Ectodermal cell (in vitro differentiated cells): ENCODE results near the gene SSTR5.

Experiments
- H3K27ac ChIP-seq: 2 replicates; pipeline ENCODE4 v1.7.0; 2013; ENCODE audit warnings: mild to moderate bottlenecking, low read depth, low read length; ENCODE audit not compliant: insufficient read depth, poor library complexity, severe bottlenecking
- H3K27me3 ChIP-seq: 2 replicates; pipeline ENCODE4 v1.7.0; 2013; ENCODE audit warnings: mild to moderate bottlenecking, low read length; ENCODE audit not compliant: insufficient read depth, control insufficient read depth, poor library complexity, severe bottlenecking
- H3K36me3 ChIP-seq: one replicate; pipeline ENCODE4 v1.7.0; 2013; ENCODE audit warnings: low read length; ENCODE audit not compliant: control insufficient read depth, insufficient read depth
- H3K4me1 ChIP-seq: one replicate; pipeline ENCODE4 v1.7.0; 2013; ENCODE audit warnings: low read length; ENCODE audit not compliant: control insufficient read depth, insufficient read depth
- H3K4me3 ChIP-seq: 2 replicates; pipeline ENCODE4 v1.7.0; 2013; ENCODE audit warnings: low read depth, low read length, control low read depth; ENCODE audit not compliant: insufficient read depth
- H3K9me3 ChIP-seq: 2 replicates; pipeline ENCODE4 v1.7.0; 2013; ENCODE audit warnings: mild to moderate bottlenecking, low read length, moderate library complexity; ENCODE audit not compliant: control insufficient read depth
- WGBS, 2 experiments: methylation state at CpG; one replicate each; pipeline ENCODE4 v1.1.7; 2013; ENCODE audit warnings: missing lambda C conversion rate in 2 of 2; 5-methylcytosine and 5-hydroxymethylcytosine counted together

Gene SSTR5

DNA sequence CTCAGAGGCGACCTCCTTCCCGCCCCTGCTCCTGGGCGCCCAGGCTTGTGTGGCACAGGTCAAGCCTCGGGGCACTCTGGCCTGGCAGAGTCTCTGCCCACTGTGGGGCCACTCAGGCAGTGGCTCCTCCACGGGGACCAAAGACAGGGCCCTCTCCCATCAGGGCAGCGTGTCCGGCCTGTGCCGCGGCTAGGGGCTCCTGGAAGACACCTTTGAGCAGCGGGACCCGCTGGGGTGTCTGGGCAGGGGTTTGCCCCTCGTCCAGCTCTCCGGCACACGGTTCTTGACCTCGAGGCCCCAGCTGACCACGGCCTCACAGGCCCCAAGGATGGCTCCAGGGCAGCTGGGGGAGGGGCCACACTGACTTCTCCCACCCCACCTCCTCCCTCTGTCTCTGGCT is 24.7 kb upstream of the SSTR5 start:
- no peak overlapping the region for H3K27ac ChIP-seq
- WGBS, 2 experiments: 88 to 92% methylated on average over 16 of the region's 16 CpGs
- H3K4me1 ChIP-seq: peaks cover 15% of the 10 kb centered on the region
- H3K9me3 ChIP-seq: no peaks in the 10 kb centered on the region
- no peaks in the 10 kb centered on the region for H3K36me3 ChIP-seq
- H3K4me3 ChIP-seq: no peak overlapping the region
- no peaks in the 10 kb centered on the region for H3K27me3 ChIP-seq

DNA sequence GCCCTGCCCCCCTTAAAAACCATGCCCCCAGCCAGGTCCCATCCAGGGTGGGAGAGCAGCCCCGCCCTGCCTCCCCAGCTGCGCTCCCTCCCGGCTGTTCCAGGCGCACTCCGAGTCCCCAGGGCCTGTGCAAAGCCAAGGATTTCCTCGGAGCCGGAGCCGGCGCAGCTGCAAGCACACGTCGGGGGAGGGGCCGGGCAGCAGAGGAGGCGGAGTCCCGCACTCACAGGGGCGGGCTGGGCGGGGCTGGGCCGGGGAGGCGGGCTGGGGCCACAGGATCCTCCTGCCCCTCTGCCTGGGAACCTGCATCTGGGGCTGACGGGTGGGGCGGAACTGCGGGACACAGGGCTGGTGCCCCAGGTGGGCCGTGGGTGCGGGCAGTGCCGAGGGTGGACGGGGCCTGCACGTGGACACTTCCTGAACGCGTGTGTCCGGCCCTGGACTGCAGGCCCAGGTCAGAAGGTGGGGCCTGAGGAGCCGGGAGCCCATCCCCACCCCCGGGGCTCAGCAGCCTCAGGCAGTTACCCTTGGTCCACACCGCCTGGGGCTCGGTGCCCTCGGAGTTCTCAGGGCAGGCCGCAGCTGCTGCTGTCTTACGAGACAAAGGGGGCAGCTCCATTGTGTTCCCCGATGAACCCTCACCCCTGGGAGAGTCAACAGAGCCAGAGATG is 24.0 kb upstream of the SSTR5 start:
- Histone ChIP-seq H3K9me3 (no peaks in the 10 kb centered on the region), H3K36me3 (no peaks in the 10 kb centered on the region), H3K4me1 (peaks cover 15% of the 10 kb centered on the region), H3K27ac (no peak overlapping the region), H3K4me3 (no peak overlapping the region), H3K27me3 (no peaks in the 10 kb centered on the region)
- 32 to 36% methylated on average over 37 of the region's 37 CpGs for WGBS, 2 experiments

DNA sequence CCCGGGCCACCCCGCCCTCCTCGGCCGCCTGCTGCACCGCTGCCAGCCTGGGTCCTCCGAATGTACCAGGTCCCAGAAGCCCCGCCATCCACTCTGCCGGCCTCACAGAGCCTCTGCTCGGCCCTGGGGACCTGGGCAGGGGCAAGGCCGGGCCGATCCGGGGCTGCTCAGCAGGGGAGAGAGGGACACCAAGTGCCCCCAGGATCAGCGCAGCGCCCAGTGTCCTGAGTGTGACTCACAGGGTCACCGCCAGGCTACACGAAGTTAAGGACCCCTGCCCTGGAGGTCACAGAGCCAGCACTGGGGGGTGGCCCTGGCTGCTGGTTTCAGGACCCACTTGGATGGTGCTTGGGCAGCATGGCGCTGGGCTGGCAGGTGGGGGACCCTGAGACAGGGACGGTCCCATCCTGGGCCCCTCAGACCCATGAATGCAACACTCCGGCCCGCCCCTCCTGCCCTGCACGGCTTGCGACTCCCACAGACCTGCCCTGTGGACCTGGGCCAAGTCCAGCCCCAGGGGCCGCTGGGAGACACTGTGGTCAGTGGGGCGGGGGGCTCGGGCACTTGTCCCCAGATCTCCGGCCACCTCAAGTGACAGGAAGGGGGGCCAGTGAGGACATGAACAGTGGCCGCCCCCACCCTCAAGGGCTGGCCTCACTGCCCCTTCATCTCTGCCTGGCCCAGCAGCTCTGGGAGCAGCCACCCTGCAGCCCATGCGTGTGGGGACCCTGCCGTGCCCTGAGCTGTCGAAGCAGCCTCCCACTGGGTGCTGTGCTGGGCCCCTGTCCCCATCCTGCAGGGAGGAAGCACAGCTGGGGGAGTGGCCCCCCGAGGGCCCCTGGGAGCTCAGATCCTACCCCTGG is 23.2 kb upstream of the SSTR5 start:
- 90 to 92% methylated on average over 31 of the region's 31 CpGs for WGBS, 2 experiments
- H3K4me3 ChIP-seq: no peak overlapping the region
- H3K9me3 ChIP-seq: no peaks in the 10 kb centered on the region
- H3K4me1 ChIP-seq: peaks cover 15% of the 10 kb centered on the region
- H3K27ac ChIP-seq: no peak overlapping the region
- no peaks in the 10 kb centered on the region for H3K36me3 ChIP-seq
- no peaks in the 10 kb centered on the region for H3K27me3 ChIP-seq

DNA sequence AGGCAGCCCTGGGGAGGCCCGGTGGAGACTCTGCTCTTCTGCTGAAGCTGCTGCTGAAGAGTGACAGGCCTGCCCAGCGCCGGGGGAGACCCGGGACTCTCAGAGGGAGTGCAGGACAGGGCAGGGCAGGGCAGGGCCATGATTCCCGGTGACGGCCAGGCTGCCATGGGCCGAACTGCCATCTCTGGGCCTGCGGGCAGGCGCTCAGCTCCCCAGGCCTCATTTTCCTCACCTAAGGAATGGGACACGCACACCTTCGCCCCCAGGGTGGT is 22.6 kb upstream of the SSTR5 start:
- no peak overlapping the region for H3K27ac ChIP-seq

DNA sequence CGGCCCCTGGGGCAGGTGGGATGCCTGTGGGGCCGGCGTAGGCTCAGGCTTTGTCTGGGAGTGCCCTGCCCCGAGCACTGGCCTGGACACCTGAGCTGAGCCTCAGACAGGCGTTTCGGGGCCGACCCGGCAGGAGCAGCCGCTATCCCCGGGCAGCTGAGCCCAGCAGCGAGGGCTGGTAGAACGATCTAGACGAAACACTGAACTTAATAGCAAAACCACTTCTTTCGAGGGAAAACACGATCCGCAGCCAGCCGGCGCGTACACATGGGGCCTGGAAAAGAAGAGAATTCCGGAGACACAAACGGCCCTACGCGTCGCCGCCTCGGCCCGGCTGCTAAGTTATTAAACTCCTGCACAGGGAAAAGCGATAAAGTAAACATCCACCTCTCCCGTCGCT is 22.0 kb upstream of the SSTR5 start:
- Histone ChIP-seq H3K27me3 (no peaks in the 10 kb centered on the region), H3K36me3 (no peaks in the 10 kb centered on the region), H3K4me3 (no peak overlapping the region), H3K9me3 (no peaks in the 10 kb centered on the region), H3K27ac (no peak overlapping the region), H3K4me1 (peaks cover 15% of the 10 kb centered on the region)
- 94 to 95% methylated on average over 30 of the region's 30 CpGs for WGBS, 2 experiments

More for the DNA sequence above, 22.6 kb upstream of the SSTR5 start:
- H3K4me3 ChIP-seq: no peak overlapping the region
- no peaks in the 10 kb centered on the region for H3K27me3 ChIP-seq
- peaks cover 15% of the 10 kb centered on the region for H3K4me1 ChIP-seq
- 91 to 92% methylated on average over 11 of the region's 11 CpGs for WGBS, 2 experiments
- H3K36me3 ChIP-seq: no peaks in the 10 kb centered on the region
- no peaks in the 10 kb centered on the region for H3K9me3 ChIP-seq

DNA sequence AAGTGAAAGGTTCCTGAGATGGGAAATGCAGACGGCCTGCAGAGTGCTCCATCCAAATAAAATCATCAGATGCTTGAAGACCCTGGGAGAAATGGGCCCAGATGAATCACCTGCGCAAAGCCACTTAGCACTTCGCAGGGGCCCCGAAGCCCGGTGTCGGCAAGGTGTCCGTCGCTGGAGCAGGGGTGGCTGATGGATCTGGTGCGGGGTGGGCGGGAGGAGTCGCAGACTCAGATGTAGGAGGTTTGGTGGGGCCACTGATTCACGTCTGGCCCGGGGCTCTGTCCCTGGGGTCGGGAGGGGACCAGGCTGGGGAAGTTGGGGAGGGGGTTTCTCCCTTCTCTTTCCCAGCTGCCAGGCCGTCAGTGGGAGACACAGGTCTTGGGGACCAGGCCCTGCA is 21.6 kb upstream of the SSTR5 start:
- peaks cover 2% of the 10 kb centered on the region for H3K27me3 ChIP-seq
- no peak overlapping the region for H3K27ac ChIP-seq
- H3K4me1 ChIP-seq: peaks cover 15% of the 10 kb centered on the region
- WGBS, 2 experiments: 92 to 96% methylated on average over 15 of the region's 15 CpGs
- H3K4me3 ChIP-seq: no peak overlapping the region
- no peaks in the 10 kb centered on the region for H3K9me3 ChIP-seq
- H3K36me3 ChIP-seq: no peaks in the 10 kb centered on the region

DNA sequence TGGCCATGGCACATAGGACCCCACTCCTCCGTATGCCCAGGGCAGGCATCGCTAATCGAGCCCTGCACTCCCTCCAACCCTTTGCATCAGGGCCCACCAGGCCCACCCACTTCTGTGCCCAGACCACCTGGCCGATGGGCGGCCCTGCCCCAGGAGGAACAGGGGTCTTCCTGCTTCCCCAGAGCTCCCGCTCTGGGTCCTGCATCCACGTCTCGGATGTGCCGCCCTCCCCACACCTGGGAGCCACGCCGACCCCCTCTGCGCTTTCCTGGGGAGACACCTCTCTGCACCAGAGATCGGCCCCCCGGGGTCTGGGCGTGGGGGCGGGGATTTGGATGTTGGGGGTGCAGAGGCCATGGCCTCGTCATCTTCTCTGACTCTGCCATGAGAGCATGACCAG is 21.1 kb upstream of the SSTR5 start:
- H3K36me3 ChIP-seq: no peaks in the 10 kb centered on the region
- H3K27me3 ChIP-seq: peaks cover 3% of the 10 kb centered on the region
- peaks cover 15% of the 10 kb centered on the region for H3K4me1 ChIP-seq
- no peak overlapping the region for H3K27ac ChIP-seq
- H3K9me3 ChIP-seq: no peaks in the 10 kb centered on the region
- H3K4me3 ChIP-seq: no peak overlapping the region
- WGBS, 2 experiments: 92 to 94% methylated on average over 17 of the region's 17 CpGs

DNA sequence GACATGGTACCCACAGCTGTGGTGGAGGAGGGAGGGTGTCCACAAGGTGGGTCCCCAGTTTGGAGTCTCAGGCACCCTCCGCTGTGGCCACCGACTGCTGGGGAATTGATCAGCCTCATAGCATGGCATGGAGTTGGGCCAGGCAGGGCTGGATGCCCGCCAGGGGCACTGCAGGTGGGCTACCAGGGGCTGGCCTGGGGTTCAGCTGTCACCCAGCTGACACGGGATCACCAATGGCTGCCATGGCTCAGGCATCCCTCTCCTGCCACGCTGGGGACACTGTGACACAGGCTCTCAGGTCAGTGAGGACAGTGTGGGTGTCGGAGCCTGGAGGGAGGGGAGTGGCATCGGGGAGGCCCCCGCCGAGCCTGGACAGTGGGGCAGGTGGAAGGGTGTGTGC is 19.8 kb upstream of the SSTR5 start:
- Histone ChIP-seq H3K4me3 (no peak overlapping the region), H3K4me1 (peaks cover 15% of the 10 kb centered on the region), H3K36me3 (no peaks in the 10 kb centered on the region), H3K27ac (no peak overlapping the region), H3K27me3 (peaks cover 8% of the 10 kb centered on the region), H3K9me3 (no peaks in the 10 kb centered on the region)
- 93 to 95% methylated on average over 9 of the region's 9 CpGs for WGBS, 2 experiments

DNA sequence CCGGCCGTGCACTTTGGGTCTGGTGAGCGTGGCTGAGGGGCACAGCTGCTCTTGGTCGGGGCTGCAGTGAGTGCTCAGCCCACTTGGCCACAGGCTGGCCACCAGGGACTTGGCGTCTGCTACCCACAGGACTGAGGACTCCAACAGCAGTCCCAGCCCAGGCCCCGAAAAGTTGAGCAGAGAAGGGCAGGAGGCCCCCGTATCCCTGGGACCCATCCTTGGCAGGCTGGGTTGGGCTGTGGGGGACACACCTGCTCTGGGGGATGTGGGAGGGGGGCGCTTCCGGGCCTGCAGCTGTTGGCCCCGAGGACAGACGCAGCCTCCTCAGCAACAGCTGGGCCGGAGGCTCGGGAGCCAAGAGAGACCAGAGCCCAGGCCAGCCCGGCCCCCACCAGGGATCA is 19.4 kb upstream of the SSTR5 start:
- Histone ChIP-seq H3K4me1 (peaks cover 12% of the 10 kb centered on the region), H3K9me3 (no peaks in the 10 kb centered on the region), H3K27me3 (peaks cover 8% of the 10 kb centered on the region), H3K27ac (no peak overlapping the region), H3K36me3 (no peaks in the 10 kb centered on the region), H3K4me3 (no peak overlapping the region)
- WGBS, 2 experiments: 92% methylated on average over 14 of the region's 14 CpGs

DNA sequence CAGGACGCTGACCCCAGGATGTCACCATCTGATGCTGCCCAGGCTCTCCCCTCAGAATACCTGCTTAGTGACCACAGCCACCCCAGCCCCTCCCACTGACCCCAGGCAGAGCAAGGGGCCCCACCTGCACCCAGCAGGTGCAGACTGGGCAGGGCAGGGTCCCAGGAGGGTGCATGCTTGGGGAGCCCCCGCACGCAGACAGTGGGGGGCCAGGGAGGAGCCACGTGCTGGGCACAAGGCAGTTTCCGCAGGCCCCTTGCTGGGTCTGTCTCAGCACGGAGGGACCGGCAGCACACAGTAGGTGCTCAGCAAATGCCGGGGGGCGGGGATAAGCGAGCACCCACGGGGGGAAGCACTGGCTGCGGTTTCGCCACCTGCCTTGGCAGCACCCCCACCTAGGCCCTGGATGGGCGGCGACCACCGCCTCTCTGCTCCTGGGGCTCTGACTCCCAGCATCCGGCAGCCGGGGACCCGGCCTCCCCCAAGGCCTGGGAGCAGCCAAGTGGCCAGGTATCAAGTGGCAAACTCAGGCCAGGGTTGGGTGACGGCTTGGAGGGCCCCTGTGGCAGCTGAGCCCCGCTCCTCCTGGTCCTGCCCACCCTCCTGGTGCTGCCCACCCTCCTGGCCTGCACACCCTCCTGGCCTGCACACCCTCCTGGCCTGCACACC is 18.7 kb upstream of the SSTR5 start:
- H3K36me3 ChIP-seq: no peaks in the 10 kb centered on the region
- 94 to 95% methylated on average over 21 of the region's 21 CpGs for WGBS, 2 experiments
- peaks cover 5% of the 10 kb centered on the region for H3K4me1 ChIP-seq
- peaks cover 8% of the 10 kb centered on the region for H3K27me3 ChIP-seq
- H3K4me3 ChIP-seq: no peak overlapping the region
- H3K27ac ChIP-seq: no peak overlapping the region
- no peaks in the 10 kb centered on the region for H3K9me3 ChIP-seq
